H1 (cell line): ENCODE measurements around the gene CRACDL. TPM values are rescaled to one million over a fixed set of nuclear protein-coding genes. Genes with fewer than 3 reads are reported as not detected.

Experiments used
- CTCF ChIA-PET: fragments of 300-600 bp; sonication (Branson Sonifier 250); formaldehyde crosslinking; loops from one replicate; lab custom pipeline; 2021; ENCODE audit not compliant: partially characterized antibody; lab: Charles Lee
- POLR2A ChIA-PET: fragments of 300-600 bp; sonication (Branson Sonifier 250); formaldehyde crosslinking; loops from one replicate; lab custom pipeline; 2021; ENCODE audit warnings: inconsistent platforms; ENCODE audit not compliant: partially characterized antibody; lab: Charles Lee
- DNase-seq, 2 experiments: peaks; one replicate each; pipeline versions ENCODE4 v3.0.0 to v3.0.0-alpha.2; 2010 to 2022; ENCODE audit warnings: low spot score in 2 of 2, low read depth in 1 of 2, mixed read lengths in 1 of 2
- FAIRE-seq: peaks from 2 replicates; lab custom pipeline; 2011; peaks lifted over from hg19 to GRCh38; lab: Jason Lieb, UNC
- H2AFZ ChIP-seq: 2 replicates; pipeline ENCODE4 v1.8.1; 2012; ENCODE audit warnings: low read length, inconsistent platforms
- H2AK5ac ChIP-seq: 2 replicates; pipeline ENCODE4 v1.6.1; 2013; ENCODE audit warnings: low read depth, low read length
- H2BK120ac ChIP-seq: replicated peaks from 2 replicates; pipeline ENCODE3; 2013; ENCODE audit warnings: low read depth, low read length, inconsistent platforms
- H2BK12ac ChIP-seq: 2 replicates; pipeline ENCODE4 v1.6.1; 2013; ENCODE audit warnings: low read depth, low read length
- H2BK15ac ChIP-seq: 2 replicates; pipeline ENCODE4 v1.6.1; 2013; ENCODE audit warnings: low read length
- H2BK20ac ChIP-seq: 2 replicates; pipeline ENCODE4 v1.6.1; 2013; ENCODE audit warnings: low read length
- H2BK5ac ChIP-seq: 2 replicates; pipeline ENCODE4 v1.6.1; 2013; ENCODE audit warnings: low read depth, low read length
- H3K14ac ChIP-seq: 2 replicates; pipeline ENCODE4 v1.6.1; 2013; ENCODE audit warnings: inconsistent platforms; ENCODE audit not compliant: insufficient read length
- H3K18ac ChIP-seq: 2 replicates; pipeline ENCODE4 v1.6.1; 2013; ENCODE audit warnings: low read length; ENCODE audit errors: extremely low read depth
- H3K23ac ChIP-seq: 2 replicates; pipeline ENCODE4 v1.6.1; 2013; ENCODE audit warnings: inconsistent platforms; ENCODE audit not compliant: insufficient read length
- H3K23me2 ChIP-seq: 2 replicates; pipeline ENCODE4 v1.6.1; 2013; ENCODE audit warnings: low read depth, low read length
- H3K27ac ChIP-seq: 2 replicates; pipeline ENCODE4 v1.6.1; 2011; ENCODE audit warnings: low read depth, low read length, inconsistent platforms
- H3K27me3 ChIP-seq, 4 experiments: replicated peaks in 1 of 4; 1 replicate in 1 of 4; 2 replicates in 3 of 4; pipeline versions ENCODE4 v1.6.1 to v1.8.1; 2011 to 2013; ENCODE audit warnings: low read length in 3 of 4, mild to moderate bottlenecking in 3 of 4, inconsistent platforms in 2 of 4, mixed read lengths in 2 of 4, moderate library complexity in 1 of 4; ENCODE audit not compliant: control insufficient read depth in 3 of 4, insufficient read depth in 3 of 4; ENCODE audit errors: extremely low read depth in 1 of 4
- H3K36me3 ChIP-seq, 4 experiments: 2 replicates each; pipeline versions ENCODE4 v1.6.1 to v1.8.1; 2011 to 2013; ENCODE audit warnings: mild to moderate bottlenecking in 4 of 4, low read length in 3 of 4, moderate library complexity in 2 of 4, control low read depth in 1 of 4, inconsistent platforms in 1 of 4; ENCODE audit not compliant: insufficient read depth in 4 of 4, control insufficient read depth in 2 of 4
- H3K4ac ChIP-seq: replicated peaks from 2 replicates; pipeline ENCODE3; 2013; ENCODE audit warnings: low read length, low read depth, mixed read lengths, inconsistent platforms; ENCODE audit not compliant: insufficient read length
- H3K4me1 ChIP-seq, 4 experiments: replicated peaks in 1 of 4; 1 replicate in 1 of 4; 2 replicates in 3 of 4; pipeline versions ENCODE4 v1.6.1 to v1.8.1; 2011 to 2013; ENCODE audit warnings: low read length in 3 of 4, inconsistent platforms in 2 of 4, mixed read lengths in 1 of 4; ENCODE audit not compliant: insufficient read depth in 4 of 4, control insufficient read depth in 3 of 4
- H3K4me2 ChIP-seq, 2 experiments: 2 replicates each; pipeline versions ENCODE4 v1.6.1 to v1.8.1; 2011 to 2013; ENCODE audit warnings: low read depth in 2 of 2, low read length in 2 of 2, control low read depth in 1 of 2, inconsistent platforms in 1 of 2, mild to moderate bottlenecking in 1 of 2; ENCODE audit not compliant: insufficient read depth in 1 of 2
- H3K4me3 ChIP-seq, 4 experiments: fragments of 200-600, 300-600 bp in 1 of 4; sonication (generic), shearing (Covaris generic), sonication (Bioruptor Twin) in 1 of 4; 2 replicates each; pipeline versions ENCODE4 v1.5.1 to v1.8.1; 2011 to 2016; ENCODE audit warnings: low read length in 4 of 4, low read depth in 3 of 4, control low read depth in 2 of 4, inconsistent platforms in 2 of 4, mild to moderate bottlenecking in 2 of 4, mixed read lengths in 1 of 4, moderate library complexity in 1 of 4; ENCODE audit not compliant: insufficient read depth in 2 of 4; ENCODE audit errors: extremely low read depth in 1 of 4
- H3K56ac ChIP-seq: replicated peaks from 2 replicates; pipeline ENCODE3; 2013; ENCODE audit warnings: low read depth, mild to moderate bottlenecking, mixed read lengths, low read length, inconsistent platforms; ENCODE audit not compliant: insufficient read length
- H3K79me1 ChIP-seq: 2 replicates; pipeline ENCODE4 v1.6.1; 2013; ENCODE audit warnings: low read depth, low read length, control low read depth
- H3K79me2 ChIP-seq, 2 experiments: 2 replicates each; pipeline versions ENCODE4 v1.6.1 to v1.8.1; 2012 to 2013; ENCODE audit warnings: low read length in 2 of 2, mild to moderate bottlenecking in 2 of 2, inconsistent platforms in 1 of 2; ENCODE audit not compliant: insufficient read depth in 2 of 2, control insufficient read depth in 1 of 2
- H3K9ac ChIP-seq, 4 experiments: replicated peaks in 1 of 4; 1 replicate in 1 of 4; 2 replicates in 3 of 4; pipeline versions ENCODE4 v1.6.1 to v1.8.1; 2011 to 2013; ENCODE audit warnings: low read depth in 3 of 4, low read length in 3 of 4, control low read depth in 2 of 4, mild to moderate bottlenecking in 2 of 4, moderate library complexity in 2 of 4, inconsistent platforms in 1 of 4; ENCODE audit errors: extremely low read depth in 1 of 4
- H3K9me3 ChIP-seq, 2 experiments: 2 replicates each; pipeline versions ENCODE4 v1.6.1 to v1.8.1; 2012 to 2013; ENCODE audit warnings: mild to moderate bottlenecking in 2 of 2, moderate library complexity in 2 of 2, control low read depth in 1 of 2, inconsistent platforms in 1 of 2, low read depth in 1 of 2, low read length in 1 of 2, mixed read lengths in 1 of 2; ENCODE audit not compliant: insufficient read depth in 2 of 2
- H4K20me1 ChIP-seq, 2 experiments: replicated peaks in 1 of 2; 2 replicates each; pipeline versions ENCODE3 to v1.8.1; 2011 to 2013; ENCODE audit warnings: inconsistent platforms in 2 of 2, low read length in 2 of 2, mild to moderate bottlenecking in 1 of 2; ENCODE audit not compliant: insufficient read depth in 2 of 2, control insufficient read depth in 1 of 2
- H4K5ac ChIP-seq: 2 replicates; pipeline ENCODE4 v1.6.1; 2013; ENCODE audit warnings: low read length, low read depth, mixed read lengths, inconsistent platforms; ENCODE audit not compliant: insufficient read length
- H4K8ac ChIP-seq: 2 replicates; pipeline ENCODE4 v1.8.0; 2013; ENCODE audit warnings: mild to moderate bottlenecking, moderate library complexity, low read length, inconsistent platforms; ENCODE audit not compliant: insufficient read depth; ENCODE audit errors: extremely low read depth
- H4K91ac ChIP-seq: replicated peaks from 2 replicates; pipeline ENCODE3; 2013; ENCODE audit warnings: low read length, mixed read lengths, inconsistent platforms; ENCODE audit not compliant: insufficient read length
- ASH2L ChIP-seq: fragments of 200-600, 300-600 bp; sonication (generic); IDR thresholded peaks from one replicate; pipeline ENCODE4 v1.7.1; 2017; ENCODE audit warnings: low read length
- CHD2 ChIP-seq: IDR thresholded peaks from 2 replicates; pipeline ENCODE4 v1.6.1; 2012; ENCODE audit warnings: low read length, improper control_type of control experiment
- CTBP2 ChIP-seq: IDR thresholded peaks from 2 replicates; pipeline ENCODE4 v1.7.0; 2011; ENCODE audit warnings: borderline replicate concordance, mild to moderate bottlenecking, moderate library complexity, mixed read lengths, low read length; ENCODE audit not compliant: insufficient read depth, insufficient read length
- EGR1 ChIP-seq: IDR thresholded peaks from 2 replicates; pipeline ENCODE4 v1.6.1; 2011; ENCODE audit warnings: low read depth, low read length, borderline replicate concordance
- EP300 ChIP-seq, 2 experiments: IDR thresholded peaks; 1 replicate in 1 of 2; 2 replicates in 1 of 2; pipeline ENCODE4 v1.6.1; 2011 to 2012; ENCODE audit warnings: low read depth in 2 of 2, low read length in 2 of 2, mild to moderate bottlenecking in 2 of 2, borderline replicate concordance in 1 of 2, inconsistent platforms in 1 of 2, moderate library complexity in 1 of 2
- HDAC6 ChIP-seq: IDR thresholded peaks from one replicate; pipeline ENCODE4 v1.7.1; 2012; ENCODE audit warnings: low read depth, mild to moderate bottlenecking, inconsistent platforms, low read length, moderate library complexity
- JUN ChIP-seq: IDR thresholded peaks from 2 replicates; pipeline ENCODE4 v1.6.1; 2011; ENCODE audit warnings: low read depth, mild to moderate bottlenecking, improper control_type of control experiment, low read length
- KDM4A ChIP-seq: IDR thresholded peaks from one replicate; pipeline ENCODE4 v1.7.1; 2012; ENCODE audit warnings: low read depth, mild to moderate bottlenecking, moderate library complexity, low read length, inconsistent platforms; ENCODE audit not compliant: severe bottlenecking
- MAX ChIP-seq: IDR thresholded peaks from 2 replicates; pipeline ENCODE4 v1.6.1; 2012; ENCODE audit warnings: inconsistent platforms
- POLR2AphosphoS5 ChIP-seq: IDR thresholded peaks from 2 replicates; pipeline ENCODE4 v1.6.1; 2011; ENCODE audit warnings: low read depth, low read length
- SP4 ChIP-seq: IDR thresholded peaks from 2 replicates; pipeline ENCODE4 v1.6.1; 2012; ENCODE audit warnings: low read length, inconsistent platforms
- TBP ChIP-seq: IDR thresholded peaks from 2 replicates; pipeline ENCODE4 v1.6.1; 2011; ENCODE audit warnings: low read depth, low read length, improper control_type of control experiment
- TEAD4 ChIP-seq: IDR thresholded peaks from 2 replicates; pipeline ENCODE4 v1.6.1; 2012; ENCODE audit warnings: low read depth, low read length, inconsistent platforms, mixed read lengths
- WGBS, 2 experiments: shearing (Covaris generic) in 1 of 2; methylation state at CpG; one replicate each; pipeline versions ENCODE4 v1.1.6 to v1.1.7; 2013 to 2015; ENCODE audit warnings: low lambda C conversion rate in 2 of 2, mixed read lengths in 2 of 2, inconsistent platforms in 1 of 2, low coverage in 1 of 2, missing lambda C conversion rate in 1 of 2; ENCODE audit not compliant: insufficient replicate concordance in 2 of 2, insufficient coverage in 1 of 2, insufficient read length in 1 of 2; ENCODE audit errors: extremely low coverage in 1 of 2, missing lambda C conversion rate in 1 of 2; 5-methylcytosine and 5-hydroxymethylcytosine counted together
- polyA plus RNA-seq, 7 experiments: library from polyadenylated mRNA; depleted of rRNA in 3 of 7; stranded (reverse) in 5 of 7; unstranded in 2 of 7; fragments of >200 nt in 5 of 7; fragments of 200-250 nt in 2 of 7; gene quantifications; 1 replicate in 5 of 7; 2 replicates in 1 of 7; 4 replicates in 1 of 7; pipeline versions ENCODE4 v1.2.1 to v1.2.3, GENCODE V29; 2011 to 2013; ENCODE audit warnings: missing spikeins in 2 of 7, mixed read lengths in 2 of 7
- total RNA-seq: library from RNA; stranded (reverse); fragmentation: NEBNext Ultra II Directional; extraction: Animal tissue kit (Norgen Biotek cat#: 25700); gene quantifications from 2 replicates; pipeline ENCODE4 v1.2.1, GENCODE V29; 2021

The CRACDL gene
- total and polyA plus RNA-seq, 2 of the 8 experiments (the other 6 are each of a cell fraction or from before 2014, with no cell fraction given) = 0.07 to 0.38 TPM

- Histone ChIP-seq H4K5ac (no peak overlapping the region), H3K4me3 (no peak overlapping the region), H3K56ac (no peak overlapping the region), H3K4me2 (no peak overlapping the region), H2BK12ac (no peak overlapping the region), H3K14ac (no peak overlapping the region), H2BK15ac (no peak overlapping the region), H2BK120ac (no peak overlapping the region), H4K20me1 (no peaks in the 10 kb centered on the region), H2BK5ac (no peak overlapping the region), H3K79me2 (no peaks in the 10 kb centered on the region), H2AK5ac (no peak overlapping the region), H4K8ac (no peak overlapping the region), H2AFZ (no peak overlapping the region), H3K4me1 (no peaks in the 10 kb centered on the region), H3K23ac (no peak overlapping the region), H4K91ac (no peak overlapping the region), H3K18ac (no peak overlapping the region), H3K36me3 (no peaks in the 10 kb centered on the region), H2BK20ac (no peak overlapping the region), H3K9ac (no peak overlapping the region), H3K27ac (no peak overlapping the region), H3K27me3 (no peaks in the 10 kb centered on the region), H3K79me1 (no peaks in the 10 kb centered on the region), H3K9me3 (no peaks in the 10 kb centered on the region), H3K23me2 (no peaks in the 10 kb centered on the region), H3K4ac (no peak overlapping the region)
- DNase-seq (no peak), FAIRE-seq (no peak)
- 95% methylated on average over 6 of the region's 6 CpGs; no CpG with 5 or more reads in 1 of the 2 experiments for WGBS, 2 experiments
- CTCF ChIA-PET = no interaction called here
- POLR2A ChIA-PET = no interaction called here
- TF ChIP-seq TEAD4 (no peak), JUN (no peak), POLR2AphosphoS5 (no peak), EGR1 (no peak), ASH2L (no peak), SP4 (no peak), HDAC6 (no peak), TBP (no peak), EP300 (IDR thresholded peaks at IDR 0.05; ENCODE audit: borderline replicate concordance in 1 of 2, low read depth in 2 of 2, low read length in 2 of 2) (no peak), CHD2 (no peak), KDM4A (no peak), CTBP2 (no peak), MAX (no peak)
These were observed 174.1 kb downstream of the CRACDL start for GRCh38 chr2:98761909-98762308.
